ENCODE measurements around the gene HRH3.

DNA sequence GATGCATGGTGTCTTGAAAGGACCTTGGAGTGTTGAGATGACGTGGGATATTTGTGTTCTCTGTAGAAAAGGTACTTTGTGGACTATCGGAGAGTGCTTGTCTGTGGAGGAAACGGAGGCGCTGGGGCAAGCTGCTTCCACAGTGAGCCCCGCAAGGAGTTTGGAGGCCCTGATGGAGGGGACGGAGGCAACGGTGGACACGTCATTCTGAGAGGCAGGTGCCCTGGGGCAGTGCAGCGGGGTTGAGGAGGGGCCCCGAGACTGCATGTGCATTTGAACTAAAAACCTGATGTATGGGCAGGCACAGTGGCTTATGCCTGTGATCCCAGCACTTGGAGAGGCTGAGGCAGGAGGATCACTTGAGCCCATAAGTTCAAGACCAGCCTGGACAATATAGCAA is 24.3 kb downstream of the HRH3 start:
- TF ChIP-seq, protein P1, sequence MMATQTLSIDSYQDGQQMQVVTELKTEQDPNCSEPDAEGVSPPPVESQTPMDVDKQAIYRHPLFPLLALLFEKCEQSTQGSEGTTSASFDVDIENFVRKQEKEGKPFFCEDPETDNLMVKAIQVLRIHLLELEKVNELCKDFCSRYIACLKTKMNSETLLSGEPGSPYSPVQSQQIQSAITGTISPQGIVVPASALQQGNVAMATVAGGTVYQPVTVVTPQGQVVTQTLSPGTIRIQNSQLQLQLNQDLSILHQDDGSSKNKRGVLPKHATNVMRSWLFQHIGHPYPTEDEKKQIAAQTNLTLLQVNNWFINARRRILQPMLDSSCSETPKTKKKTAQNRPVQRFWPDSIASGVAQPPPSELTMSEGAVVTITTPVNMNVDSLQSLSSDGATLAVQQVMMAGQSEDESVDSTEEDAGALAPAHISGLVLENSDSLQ (IDR thresholded peaks at IDR 0.05), result no peak
- TF ChIP-seq FOXK2 (IDR thresholded peaks at IDR 0.05) (no peak), BHLHE40 (IDR thresholded peaks at IDR 0.05; ENCODE audit: borderline replicate concordance) (no peak), HDGF (IDR thresholded peaks at IDR 0.05; ENCODE audit: borderline replicate concordance) (no peak), CTBP1 (IDR thresholded peaks at IDR 0.05; ENCODE audit: borderline replicate concordance) (no peak), TARDBP (IDR thresholded peaks at IDR 0.05) (no peak), L3MBTL2 (conservative IDR thresholded peaks at IDR 0.05) (no peak), SUZ12 (IDR thresholded peaks at IDR 0.05) (no peak)

All from HEK293T (cell line).